ENCODE data around the gene ROR1.

Gene ROR1

DNA sequence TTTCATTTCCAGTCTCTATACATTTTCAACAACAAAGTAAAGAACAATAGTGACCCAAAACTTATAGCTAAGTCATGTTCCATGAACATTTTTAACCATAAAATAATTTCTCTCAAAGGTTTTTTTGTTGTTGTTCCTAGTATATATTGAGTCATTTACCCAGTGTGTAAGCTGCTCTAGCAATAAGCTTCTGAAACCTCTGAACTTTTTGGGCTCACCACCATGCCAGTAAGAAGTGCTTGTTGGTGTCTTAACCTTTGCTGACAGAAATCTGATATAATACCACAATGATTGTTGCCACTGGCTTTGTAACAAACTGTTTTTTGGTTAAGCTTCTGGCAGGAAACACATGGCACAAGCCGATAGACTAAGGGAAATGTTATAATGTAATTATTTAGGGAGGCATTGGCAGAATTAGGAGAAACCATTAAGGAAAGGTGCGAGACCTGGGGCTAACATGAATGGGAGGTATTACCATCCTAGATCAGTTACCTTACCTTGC lies 377.0 kb downstream of the ROR1 start:
- H3K27ac ChIP-seq (ENCODE audit: low read depth, low read length, severe bottlenecking): no peak overlapping the region
- WGBS, 2 experiments (ENCODE audit: insufficient coverage in 2 of 2): 100% methylated on average over 1 to 2 of the region's 2 CpGs
- H3K9me3 ChIP-seq (ENCODE audit: control insufficient read depth, low read length): no peaks in the 10 kb centered on the region
- H3K36me3 ChIP-seq (ENCODE audit: control insufficient read depth, insufficient read depth, low read length): peaks cover 10% of the 10 kb centered on the region
- no peaks in the 10 kb centered on the region for H3K4me1 ChIP-seq (ENCODE audit: control insufficient read depth, insufficient read depth, low read length, poor library complexity, severe bottlenecking)
- H3K4me3 ChIP-seq (ENCODE audit: extremely low read depth, insufficient read depth, low read length, poor library complexity, severe bottlenecking): no peak overlapping the region

DNA sequence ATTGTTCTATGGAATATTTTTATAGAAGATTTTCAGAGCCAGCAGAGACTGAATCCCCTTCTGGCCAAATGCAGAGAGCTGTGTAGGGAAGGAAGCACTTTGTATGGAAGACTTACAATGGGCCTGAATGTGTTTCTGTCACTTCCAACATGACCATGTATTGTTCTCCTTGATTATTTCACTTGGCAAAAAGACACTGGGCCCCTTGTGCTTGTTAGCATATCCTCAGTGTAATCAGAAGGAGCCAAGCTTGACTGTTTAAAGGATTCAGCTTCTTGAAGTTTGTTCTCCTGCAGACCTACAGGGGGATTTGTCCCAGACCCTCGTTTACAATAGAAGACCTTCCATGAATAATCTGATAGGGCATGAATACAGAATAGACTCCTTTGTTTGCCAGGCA lies 381.5 kb downstream of the ROR1 start:
- Histone ChIP-seq H3K36me3 (ENCODE audit: control insufficient read depth, insufficient read depth, low read length) (peaks cover 12% of the 10 kb centered on the region), H3K4me3 (ENCODE audit: extremely low read depth, insufficient read depth, low read length, poor library complexity, severe bottlenecking) (no peak overlapping the region), H3K4me1 (ENCODE audit: control insufficient read depth, insufficient read depth, low read length, poor library complexity, severe bottlenecking) (no peaks in the 10 kb centered on the region), H3K27ac (ENCODE audit: low read depth, low read length, severe bottlenecking) (no peak overlapping the region), H3K9me3 (ENCODE audit: control insufficient read depth, low read length) (no peaks in the 10 kb centered on the region)
- WGBS, 2 experiments (ENCODE audit: insufficient coverage in 2 of 2): 60 to 67% methylated on average over 1 of the region's 1 CpG

DNA sequence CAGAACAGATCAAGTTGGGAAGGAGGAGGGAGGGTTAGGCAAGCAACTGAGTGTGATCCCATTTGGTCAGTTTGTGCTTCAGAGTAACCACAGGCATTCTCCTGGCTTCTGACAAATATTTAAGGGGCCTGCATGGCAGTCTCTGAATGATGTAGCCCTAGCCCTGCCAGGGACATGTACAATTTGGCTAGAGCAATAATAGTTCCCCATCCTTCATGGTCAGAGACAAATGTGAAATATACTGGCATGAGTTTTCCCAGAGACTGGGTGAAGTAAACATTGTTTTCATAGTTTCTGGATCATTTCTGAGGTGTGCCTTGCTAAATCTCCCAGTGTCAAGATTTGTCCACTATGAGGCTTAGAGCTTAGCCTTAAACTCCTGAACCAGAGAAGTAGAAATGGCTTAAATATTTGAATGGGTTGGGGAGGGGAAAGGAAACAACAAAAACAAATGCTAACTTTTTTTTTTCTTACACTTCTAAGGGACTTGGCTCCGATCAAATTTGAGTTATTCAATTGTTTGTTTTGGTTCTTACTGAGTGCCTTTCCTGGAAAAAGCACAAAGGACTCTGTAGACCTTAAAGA lies 387.6 kb downstream of the ROR1 start:
- H3K36me3 ChIP-seq (ENCODE audit: control insufficient read depth, insufficient read depth, low read length): peaks cover 13% of the 10 kb centered on the region
- H3K27ac ChIP-seq (ENCODE audit: low read depth, low read length, severe bottlenecking): peak overlapping the region; percentile 48
- peaks cover 20% of the 10 kb centered on the region for H3K4me1 ChIP-seq (ENCODE audit: control insufficient read depth, insufficient read depth, low read length, poor library complexity, severe bottlenecking)
- WGBS, 2 experiments (ENCODE audit: insufficient coverage in 2 of 2): no CpG with 5 or more reads among the region's 1 CpG
- H3K4me3 ChIP-seq (ENCODE audit: extremely low read depth, insufficient read depth, low read length, poor library complexity, severe bottlenecking): no peak overlapping the region
- no peaks in the 10 kb centered on the region for H3K9me3 ChIP-seq (ENCODE audit: control insufficient read depth, low read length)

DNA sequence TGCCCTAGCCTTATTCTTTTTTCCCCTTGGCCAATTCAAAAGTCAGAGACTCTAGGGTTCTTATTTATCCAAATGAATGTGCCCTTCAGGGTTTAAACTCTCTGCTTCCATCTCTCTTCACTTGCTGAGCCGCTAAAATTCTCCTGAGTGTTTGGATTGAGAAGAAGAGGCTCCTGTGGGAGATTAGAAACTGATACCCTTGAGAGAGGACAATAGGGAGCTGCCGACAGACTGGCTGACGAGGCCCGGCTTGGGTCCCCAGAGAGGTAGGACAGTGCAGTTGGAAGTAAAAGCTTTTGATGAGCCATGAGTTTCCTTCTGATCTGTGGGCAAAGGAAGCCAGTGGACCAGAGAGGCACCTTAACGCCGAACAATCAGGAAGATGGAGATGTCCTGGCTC lies 388.3 kb downstream of the ROR1 start:
- peaks cover 19% of the 10 kb centered on the region for H3K36me3 ChIP-seq (ENCODE audit: control insufficient read depth, insufficient read depth, low read length)
- no peaks in the 10 kb centered on the region for H3K9me3 ChIP-seq (ENCODE audit: control insufficient read depth, low read length)
- H3K4me1 ChIP-seq (ENCODE audit: control insufficient read depth, insufficient read depth, low read length, poor library complexity, severe bottlenecking): peaks cover 20% of the 10 kb centered on the region
- whole genome bisulfite sequencing, 2 experiments (ENCODE audit: insufficient coverage in 2 of 2): 85 to 93% methylated on average over 6 of the region's 6 CpGs
- peak overlapping the region; percentile 48 for H3K27ac ChIP-seq (ENCODE audit: low read depth, low read length, severe bottlenecking)
- no peak overlapping the region for H3K4me3 ChIP-seq (ENCODE audit: extremely low read depth, insufficient read depth, low read length, poor library complexity, severe bottlenecking)

DNA sequence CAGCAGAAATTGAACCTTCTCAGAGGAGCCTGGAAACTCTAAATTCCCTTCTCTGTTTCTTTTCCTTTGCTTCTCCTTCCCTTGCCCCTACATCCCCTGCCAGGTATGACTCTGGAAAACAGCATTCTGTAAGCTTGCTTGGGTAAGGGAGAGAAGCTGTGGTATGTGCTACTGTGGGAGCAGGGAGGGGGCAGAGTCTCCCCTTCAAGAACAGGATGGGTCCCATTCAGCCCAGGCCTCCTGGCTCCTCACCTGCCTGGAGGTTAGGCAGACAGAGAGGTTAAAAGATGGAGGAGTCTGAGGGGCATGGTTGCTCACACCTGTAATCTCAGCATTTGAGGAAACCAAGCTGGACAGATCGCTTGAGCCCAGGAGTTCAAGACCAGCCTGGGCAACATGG lies 389.0 kb downstream of the ROR1 start:
- Histone ChIP-seq H3K36me3 (ENCODE audit: control insufficient read depth, insufficient read depth, low read length) (peaks cover 25% of the 10 kb centered on the region), H3K9me3 (ENCODE audit: control insufficient read depth, low read length) (no peaks in the 10 kb centered on the region), H3K27ac (ENCODE audit: low read depth, low read length, severe bottlenecking) (no peak overlapping the region), H3K4me1 (ENCODE audit: control insufficient read depth, insufficient read depth, low read length, poor library complexity, severe bottlenecking) (peaks cover 20% of the 10 kb centered on the region), H3K4me3 (ENCODE audit: extremely low read depth, insufficient read depth, low read length, poor library complexity, severe bottlenecking) (no peak overlapping the region)
- WGBS, 2 experiments (ENCODE audit: insufficient coverage in 2 of 2): 100% methylated on average over 1 of the region's 1 CpG; no CpG with 5 or more reads in 1 of the 2 experiments

DNA sequence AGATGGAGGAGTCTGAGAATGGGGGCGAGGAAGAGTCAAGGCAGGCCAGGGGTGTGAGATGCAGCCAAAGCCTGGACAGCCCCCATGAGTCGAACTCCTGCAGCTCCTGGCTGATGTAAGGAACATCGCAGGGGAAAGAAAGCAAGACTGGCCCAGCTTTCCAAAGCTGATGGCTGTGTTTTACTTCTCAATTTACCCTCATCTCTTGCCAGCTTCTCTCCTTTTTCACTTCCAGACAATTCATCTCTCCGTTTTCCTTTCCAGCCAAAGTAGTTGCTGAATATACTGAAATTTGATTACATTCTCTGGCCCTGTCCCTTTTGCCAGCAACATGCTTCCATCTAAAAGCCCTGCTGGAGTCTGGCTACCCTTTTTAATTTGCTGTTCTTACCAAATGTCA lies 389.6 kb downstream of the ROR1 start:
- H3K9me3 ChIP-seq (ENCODE audit: control insufficient read depth, low read length): peaks cover 2% of the 10 kb centered on the region
- no peak overlapping the region for H3K4me3 ChIP-seq (ENCODE audit: extremely low read depth, insufficient read depth, low read length, poor library complexity, severe bottlenecking)
- no peak overlapping the region for H3K27ac ChIP-seq (ENCODE audit: low read depth, low read length, severe bottlenecking)
- 94 to 95% methylated on average over 4 of the region's 4 CpGs for WGBS, 2 experiments (ENCODE audit: insufficient coverage in 2 of 2)
- H3K36me3 ChIP-seq (ENCODE audit: control insufficient read depth, insufficient read depth, low read length): peaks cover 31% of the 10 kb centered on the region
- H3K4me1 ChIP-seq (ENCODE audit: control insufficient read depth, insufficient read depth, low read length, poor library complexity, severe bottlenecking): peaks cover 20% of the 10 kb centered on the region

DNA sequence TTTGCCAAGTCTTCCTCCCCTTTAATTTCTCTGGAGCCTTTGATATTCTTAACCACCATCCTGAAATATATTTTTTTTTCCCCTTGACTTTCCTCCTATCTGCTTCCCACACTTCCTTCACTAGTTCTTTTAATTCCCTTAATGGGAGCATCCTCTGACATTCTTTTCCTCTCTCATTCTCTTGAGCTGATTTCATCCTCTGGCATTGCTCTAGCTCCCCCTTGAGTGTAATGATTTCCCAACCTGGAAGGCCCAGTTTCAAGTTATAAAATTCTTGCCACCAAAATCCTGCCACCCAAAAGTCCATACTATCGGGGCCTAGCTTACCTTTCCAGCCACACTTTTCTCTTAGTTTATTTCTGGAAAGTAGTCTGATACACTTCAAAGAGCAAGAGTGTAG lies 390.2 kb downstream of the ROR1 start:
- Histone ChIP-seq H3K4me3 (ENCODE audit: extremely low read depth, insufficient read depth, low read length, poor library complexity, severe bottlenecking) (no peak overlapping the region), H3K4me1 (ENCODE audit: control insufficient read depth, insufficient read depth, low read length, poor library complexity, severe bottlenecking) (peaks cover 20% of the 10 kb centered on the region), H3K27ac (ENCODE audit: low read depth, low read length, severe bottlenecking) (no peak overlapping the region), H3K36me3 (ENCODE audit: control insufficient read depth, insufficient read depth, low read length) (peaks cover 34% of the 10 kb centered on the region), H3K9me3 (ENCODE audit: control insufficient read depth, low read length) (peaks cover 7% of the 10 kb centered on the region)
- 60% methylated on average over 1 of the region's 1 CpG; no CpG with 5 or more reads in 1 of the 2 experiments for WGBS, 2 experiments (ENCODE audit: insufficient coverage in 2 of 2)

DNA sequence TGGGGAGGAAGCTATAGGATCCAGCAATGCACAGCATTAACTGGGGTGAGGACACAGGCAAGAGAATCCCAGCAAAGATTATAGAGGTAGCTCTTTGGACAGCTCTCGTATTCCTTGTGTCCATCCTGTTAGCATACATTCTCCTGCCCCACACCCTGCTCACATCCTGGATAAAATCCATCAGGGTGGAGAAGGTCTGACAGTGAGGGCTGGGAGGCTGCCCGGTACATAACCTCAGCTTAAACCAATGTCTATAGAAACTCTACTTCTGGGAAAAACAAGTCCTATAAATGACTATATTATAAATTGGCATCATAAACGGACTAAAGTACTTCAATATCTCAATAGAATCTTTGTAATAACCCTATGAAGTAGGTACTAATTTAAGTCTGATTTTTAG lies 392.8 kb downstream of the ROR1 start:
- Histone ChIP-seq H3K27ac (ENCODE audit: low read depth, low read length, severe bottlenecking) (no peak overlapping the region), H3K36me3 (ENCODE audit: control insufficient read depth, insufficient read depth, low read length) (peaks cover 40% of the 10 kb centered on the region), H3K4me3 (ENCODE audit: extremely low read depth, insufficient read depth, low read length, poor library complexity, severe bottlenecking) (no peak overlapping the region), H3K9me3 (ENCODE audit: control insufficient read depth, low read length) (peaks cover 20% of the 10 kb centered on the region), H3K4me1 (ENCODE audit: control insufficient read depth, insufficient read depth, low read length, poor library complexity, severe bottlenecking) (peaks cover 15% of the 10 kb centered on the region)
- WGBS, 2 experiments (ENCODE audit: insufficient coverage in 2 of 2): 100% methylated on average over 1 of the region's 3 CpGs

DNA sequence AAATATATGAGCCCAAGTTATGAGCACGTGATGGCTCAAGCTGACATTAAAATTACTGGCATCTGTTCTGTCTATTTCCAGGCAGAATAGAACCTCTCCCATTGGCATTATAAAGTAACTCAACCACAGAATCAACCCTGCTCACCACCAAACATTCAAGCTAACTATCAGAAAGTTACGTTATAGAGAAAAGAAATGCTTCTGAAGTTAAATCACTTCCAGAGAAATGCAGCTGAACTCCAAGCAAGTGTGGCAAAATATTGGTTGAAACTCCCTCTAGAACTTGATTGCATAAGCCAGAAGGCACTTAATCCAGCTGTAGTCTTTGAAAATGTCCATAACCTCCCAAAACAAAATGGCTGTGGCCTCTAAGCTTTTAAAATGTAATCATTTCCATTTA lies 393.4 kb downstream of the ROR1 start:
- Histone ChIP-seq H3K36me3 (ENCODE audit: control insufficient read depth, insufficient read depth, low read length) (peaks cover 40% of the 10 kb centered on the region), H3K4me1 (ENCODE audit: control insufficient read depth, insufficient read depth, low read length, poor library complexity, severe bottlenecking) (peaks cover 14% of the 10 kb centered on the region)
- WGBS, 2 experiments (ENCODE audit: insufficient coverage in 2 of 2): 50 to 73% methylated on average over 1 to 2 of the region's 2 CpGs

DNA sequence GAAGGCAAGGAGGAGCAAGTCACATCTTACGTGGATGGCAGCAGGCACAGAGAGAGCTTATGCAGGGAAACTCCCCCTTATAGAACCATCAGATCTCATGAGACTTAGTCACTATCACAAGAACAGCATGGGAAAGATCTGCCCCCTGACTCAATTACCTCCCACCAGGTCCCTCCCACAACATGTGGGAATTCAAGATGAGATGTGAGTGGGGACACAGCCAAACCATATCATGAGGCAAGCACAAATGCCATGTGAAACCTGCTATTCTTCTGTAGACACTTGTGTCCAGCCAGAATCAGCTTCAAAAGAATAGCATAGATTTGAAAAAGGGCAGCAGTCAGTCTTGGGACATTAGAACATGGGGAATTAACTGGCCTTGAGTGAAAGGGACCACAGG lies 397.4 kb downstream of the ROR1 start:
- Histone ChIP-seq H3K27ac (ENCODE audit: low read depth, low read length, severe bottlenecking) (peak overlapping the region; percentile 88), H3K4me3 (ENCODE audit: extremely low read depth, insufficient read depth, low read length, poor library complexity, severe bottlenecking) (no peak overlapping the region), H3K9me3 (ENCODE audit: control insufficient read depth, low read length) (peaks cover 20% of the 10 kb centered on the region), H3K4me1 (ENCODE audit: control insufficient read depth, insufficient read depth, low read length, poor library complexity, severe bottlenecking) (peaks cover 32% of the 10 kb centered on the region), H3K36me3 (ENCODE audit: control insufficient read depth, insufficient read depth, low read length) (peaks cover 40% of the 10 kb centered on the region)
- 80% methylated on average over 1 of the region's 1 CpG; no CpG with 5 or more reads in 1 of the 2 experiments for WGBS, 2 experiments (ENCODE audit: insufficient coverage in 2 of 2)

More for the DNA sequence above, 393.4 kb downstream of the ROR1 start:
- H3K9me3 ChIP-seq (ENCODE audit: control insufficient read depth, low read length): peaks cover 20% of the 10 kb centered on the region
- no peak overlapping the region for H3K4me3 ChIP-seq (ENCODE audit: extremely low read depth, insufficient read depth, low read length, poor library complexity, severe bottlenecking)
- no peak overlapping the region for H3K27ac ChIP-seq (ENCODE audit: low read depth, low read length, severe bottlenecking)

DNA sequence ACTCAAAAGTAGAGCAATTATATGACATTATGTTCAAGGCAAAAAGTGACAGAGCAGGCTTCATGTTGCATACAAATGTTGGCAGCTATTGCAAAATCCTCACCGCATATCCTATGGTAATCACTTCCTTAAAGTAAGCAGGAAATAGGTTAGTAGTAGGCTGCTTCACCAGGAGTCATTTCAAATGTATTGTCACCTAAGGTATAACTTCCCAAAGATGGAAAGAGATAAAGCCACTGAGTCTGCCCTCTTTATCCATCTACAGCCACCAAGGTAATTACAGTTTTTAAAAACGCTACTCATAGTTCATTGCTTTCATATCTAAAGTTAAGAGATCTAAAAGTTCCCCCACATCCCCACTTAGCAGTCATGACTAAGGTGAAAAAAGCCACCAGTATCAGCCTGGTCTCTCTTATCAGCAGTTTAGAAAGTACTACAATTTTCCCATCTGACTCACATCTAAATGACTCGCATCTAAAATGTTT lies 398.0 kb downstream of the ROR1 start:
- peaks cover 39% of the 10 kb centered on the region for H3K36me3 ChIP-seq (ENCODE audit: control insufficient read depth, insufficient read depth, low read length)
- peaks cover 20% of the 10 kb centered on the region for H3K9me3 ChIP-seq (ENCODE audit: control insufficient read depth, low read length)
- no peak overlapping the region for H3K4me3 ChIP-seq (ENCODE audit: extremely low read depth, insufficient read depth, low read length, poor library complexity, severe bottlenecking)
- WGBS, 2 experiments (ENCODE audit: insufficient coverage in 2 of 2): 67 to 79% methylated on average over 1 to 2 of the region's 3 CpGs
- peaks cover 32% of the 10 kb centered on the region for H3K4me1 ChIP-seq (ENCODE audit: control insufficient read depth, insufficient read depth, low read length, poor library complexity, severe bottlenecking)
- H3K27ac ChIP-seq (ENCODE audit: low read depth, low read length, severe bottlenecking): peak overlapping the region; percentile 88

Measured in mesodermal cell (in vitro differentiated cells).